ENCODE results near the gene APEH.

GRCh38 chr3:49649576-49649975 is 24.6 kb upstream of the APEH start:
- TF ChIP-seq CTCF (conservative IDR thresholded peaks at IDR 0.05; ENCODE audit: low read depth, low read length) (no peak), SMC3 (IDR thresholded peaks at IDR 0.05; ENCODE audit: low read depth, low read length) (no peak), POLR2A (IDR thresholded peaks at IDR 0.05; ENCODE audit: low read depth, low read length) (no peak), RAD21 (IDR thresholded peaks at IDR 0.05; ENCODE audit: low read length) (no peak)
